ENCODE results near the gene KLHL29. TPM values are rescaled to one million over a fixed set of nuclear protein-coding genes. Genes with fewer than 3 reads are reported as not detected.

Gene KLHL29
- total RNA-seq, 1 experiment from 2014 or later = 2.4 TPM

GRCh38 chr2:23597687-23598086 is 212.7 kb downstream of the KLHL29 start:
- no peak for DNase-seq
- no peak overlapping the region for H2BK15ac ChIP-seq (ENCODE audit: low read depth, low read length)
- H2BK12ac ChIP-seq (ENCODE audit: insufficient read length, low read depth, low read length) = no peak overlapping the region
- H3K36me3 Mint-ChIP-seq (ENCODE audit: insufficient read depth in 1 of 3, low read depth in 3 of 3) = no peaks in the 10 kb centered on the region
- WGBS (ENCODE audit: extremely low coverage, insufficient read length, low lambda C conversion rate) = no CpG with 5 or more reads among the region's 9 CpGs
- H2AK5ac ChIP-seq (ENCODE audit: insufficient read length, low read length) = no peak overlapping the region
- H2BK20ac ChIP-seq (ENCODE audit: low read depth, low read length, poor library complexity, severe bottlenecking) = no peak overlapping the region
- no peaks in the 10 kb centered on the region for H3K79me1 ChIP-seq (ENCODE audit: insufficient read depth, low read depth, low read length, poor library complexity, severe bottlenecking)
- H3K56ac ChIP-seq (ENCODE audit: insufficient read length, low read depth, low read length) = no peak overlapping the region
- no peak overlapping the region for H3K27ac ChIP-seq (ENCODE audit: insufficient read length, low read depth, low read length)
- H3K4me1 Mint-ChIP-seq = peaks cover 13 to 16% of the 10 kb centered on the region in 2 experiments
- no peaks in the 10 kb centered on the region for H4K20me1 ChIP-seq (ENCODE audit: control insufficient read depth, insufficient read depth, insufficient read length)
- H3K9me3 Mint-ChIP-seq = no peaks in the 10 kb centered on the region
- no peaks in the 10 kb centered on the region for H3K27me3 ChIP-seq (ENCODE audit: insufficient read depth, low read length)
- no peak overlapping the region for H2AFZ ChIP-seq (ENCODE audit: low read length)
- no peak overlapping the region for H3K4ac ChIP-seq (ENCODE audit: low read depth, low read length)
- no peaks in the 10 kb centered on the region for H3K79me2 ChIP-seq (ENCODE audit: insufficient read depth, low read length)
- no peak overlapping the region for H3K23ac ChIP-seq (ENCODE audit: insufficient read length, low read depth, low read length)
- no peak for TF ChIP-seq CTCF (conservative IDR thresholded peaks at IDR 0.05)
- no peak overlapping the region for H4K5ac ChIP-seq (ENCODE audit: insufficient read length, low read depth, low read length)
- no peak overlapping the region for H3K4me2 ChIP-seq (ENCODE audit: insufficient read depth, insufficient read length, low read length)
- no peaks in the 10 kb centered on the region for H3K23me2 ChIP-seq (ENCODE audit: insufficient read length, low read depth, low read length, poor library complexity, severe bottlenecking)
- no peaks in the 10 kb centered on the region; the same call in 1 of the 2 replicates for H3K27me3 Mint-ChIP-seq (ENCODE audit: low read depth)
- no peak overlapping the region for H3K14ac ChIP-seq (ENCODE audit: insufficient read depth, low read length)
- H3K27ac Mint-ChIP-seq = no peak overlapping the region
- H3K4me3 Mint-ChIP-seq = no peak overlapping the region
- no peak overlapping the region for H3T11ph ChIP-seq (ENCODE audit: low read length)
- no peak overlapping the region for H2BK120ac ChIP-seq (ENCODE audit: low read depth, low read length, poor library complexity, severe bottlenecking)
- H3K9me3 ChIP-seq (ENCODE audit: control insufficient read depth, low read depth, low read length) = no peaks in the 10 kb centered on the region
- H4K8ac ChIP-seq (replicated peaks; ENCODE audit: insufficient read length, low read depth, low read length) = no peak overlapping the region
- no peak overlapping the region for H2BK5ac ChIP-seq (ENCODE audit: insufficient read length, low read length)
- no peak overlapping the region for H4K91ac ChIP-seq (ENCODE audit: insufficient read length, low read depth, low read length)
- no peaks in the 10 kb centered on the region for H3K4me1 ChIP-seq (ENCODE audit: insufficient read depth, low read length)
- no peak overlapping the region for H3K9ac ChIP-seq (ENCODE audit: extremely low read depth, insufficient read length, low read length)
- H3K18ac ChIP-seq (ENCODE audit: insufficient read length, low read depth, low read length) = no peak overlapping the region
